Fibroblast of the aortic adventitia (primary cell): ENCODE data around the gene PLEKHA6. TPM values are rescaled to one million over a fixed set of nuclear protein-coding genes. Genes with fewer than 3 reads are reported as not detected.

ENCODE experiments used
- DNase-seq: peaks from one replicate; pipeline ENCODE4 v3.0.0-alpha.2; 2010; ENCODE audit warnings: low read depth
- H3K4me3 ChIP-seq: 2 replicates; pipeline ENCODE4 v1.5.1; 2011; ENCODE audit warnings: low read depth, mild to moderate bottlenecking, control low read depth, low read length, moderate library complexity
- total RNA-seq: library from RNA; depleted of rRNA; stranded (reverse); fragments of >200 nt; gene quantifications from 2 replicates; pipeline ENCODE4 v1.2.3, GENCODE V29; 2012; ENCODE audit warnings: low replicate concordance
- TF ChIP-seq, protein P1 (sequence below): IDR thresholded peaks from 2 replicates; pipeline ENCODE4 v1.5.1; 2011; ENCODE audit warnings: mild to moderate bottlenecking, low read length, control low read depth, inconsistent platforms; ENCODE audit not compliant: insufficient read depth

Gene PLEKHA6
- total RNA-seq, 1 donor, result 3.6 TPM

DNA sequence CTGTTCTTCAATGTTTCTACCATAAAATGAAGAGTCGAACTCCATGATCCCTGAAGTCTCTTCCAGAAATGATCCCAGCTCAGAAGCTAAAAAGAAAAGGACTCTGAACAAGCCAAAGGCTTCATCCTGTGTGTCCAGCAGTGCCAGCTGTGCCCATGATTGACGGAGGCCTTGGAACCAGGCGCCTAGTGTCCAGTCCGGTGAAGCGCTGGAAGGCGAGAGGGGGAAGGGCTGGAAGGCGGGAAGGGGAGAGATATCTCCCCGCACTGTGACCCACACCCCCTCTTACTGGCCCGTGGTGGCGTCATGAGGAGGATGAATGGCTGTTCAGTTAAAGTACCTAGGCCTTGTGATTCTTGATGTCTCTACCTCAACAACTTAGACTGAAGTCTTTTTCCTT lies 10.4 kb upstream of the PLEKHA6 start:
- H3K4me3 ChIP-seq, result no peak overlapping the region
- DNase-seq, result no peak

DNA sequence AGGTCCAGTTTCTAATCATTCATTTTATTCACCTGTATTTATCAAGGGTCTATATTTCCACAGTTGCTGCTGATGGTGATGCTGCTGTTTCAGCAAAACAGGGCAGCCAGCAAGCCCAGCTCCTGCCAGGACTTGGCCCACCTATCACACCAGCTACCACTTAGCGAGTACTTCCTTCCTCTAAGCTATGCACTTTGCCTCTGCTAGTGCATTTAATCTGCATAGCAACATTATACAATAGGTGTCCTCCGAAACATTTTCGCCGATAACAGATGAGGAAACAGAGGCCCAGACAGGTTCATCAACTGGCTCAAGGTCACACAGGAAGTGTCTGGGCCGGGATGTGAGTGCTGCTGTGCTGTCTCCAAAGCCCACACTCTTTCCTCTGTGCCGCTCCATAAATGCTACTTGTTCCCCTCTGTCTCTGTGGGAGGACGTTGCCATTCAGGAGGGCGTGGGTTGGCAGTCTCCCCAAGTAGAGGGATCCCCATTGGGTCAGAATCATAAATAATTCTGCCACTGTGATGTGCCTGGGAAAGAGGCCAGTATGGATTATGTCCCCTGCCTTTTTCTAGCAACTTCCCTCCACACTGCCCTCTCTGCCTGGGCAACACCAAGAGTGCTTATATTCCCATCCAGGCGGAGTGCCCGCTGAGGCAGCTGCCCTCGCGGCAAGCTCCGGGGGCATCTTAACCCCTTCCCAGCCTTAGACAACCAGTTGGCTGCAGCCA lies 9.4 kb upstream of the PLEKHA6 start:
- no peak overlapping the region for H3K4me3 ChIP-seq
- TF ChIP-seq, protein P1, sequence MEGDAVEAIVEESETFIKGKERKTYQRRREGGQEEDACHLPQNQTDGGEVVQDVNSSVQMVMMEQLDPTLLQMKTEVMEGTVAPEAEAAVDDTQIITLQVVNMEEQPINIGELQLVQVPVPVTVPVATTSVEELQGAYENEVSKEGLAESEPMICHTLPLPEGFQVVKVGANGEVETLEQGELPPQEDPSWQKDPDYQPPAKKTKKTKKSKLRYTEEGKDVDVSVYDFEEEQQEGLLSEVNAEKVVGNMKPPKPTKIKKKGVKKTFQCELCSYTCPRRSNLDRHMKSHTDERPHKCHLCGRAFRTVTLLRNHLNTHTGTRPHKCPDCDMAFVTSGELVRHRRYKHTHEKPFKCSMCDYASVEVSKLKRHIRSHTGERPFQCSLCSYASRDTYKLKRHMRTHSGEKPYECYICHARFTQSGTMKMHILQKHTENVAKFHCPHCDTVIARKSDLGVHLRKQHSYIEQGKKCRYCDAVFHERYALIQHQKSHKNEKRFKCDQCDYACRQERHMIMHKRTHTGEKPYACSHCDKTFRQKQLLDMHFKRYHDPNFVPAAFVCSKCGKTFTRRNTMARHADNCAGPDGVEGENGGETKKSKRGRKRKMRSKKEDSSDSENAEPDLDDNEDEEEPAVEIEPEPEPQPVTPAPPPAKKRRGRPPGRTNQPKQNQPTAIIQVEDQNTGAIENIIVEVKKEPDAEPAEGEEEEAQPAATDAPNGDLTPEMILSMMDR, result no peak
- no peak for DNase-seq

More for the DNA sequence above, 10.4 kb upstream of the PLEKHA6 start:
- TF ChIP-seq, protein P1, result no peak

- no peak for DNase-seq
- H3K4me3 ChIP-seq, result no peak overlapping the region
- TF ChIP-seq, protein P1, result no peak
Measured at GRCh38 chr1:204367956-204368355, 8.2 kb upstream of the PLEKHA6 start.

DNA sequence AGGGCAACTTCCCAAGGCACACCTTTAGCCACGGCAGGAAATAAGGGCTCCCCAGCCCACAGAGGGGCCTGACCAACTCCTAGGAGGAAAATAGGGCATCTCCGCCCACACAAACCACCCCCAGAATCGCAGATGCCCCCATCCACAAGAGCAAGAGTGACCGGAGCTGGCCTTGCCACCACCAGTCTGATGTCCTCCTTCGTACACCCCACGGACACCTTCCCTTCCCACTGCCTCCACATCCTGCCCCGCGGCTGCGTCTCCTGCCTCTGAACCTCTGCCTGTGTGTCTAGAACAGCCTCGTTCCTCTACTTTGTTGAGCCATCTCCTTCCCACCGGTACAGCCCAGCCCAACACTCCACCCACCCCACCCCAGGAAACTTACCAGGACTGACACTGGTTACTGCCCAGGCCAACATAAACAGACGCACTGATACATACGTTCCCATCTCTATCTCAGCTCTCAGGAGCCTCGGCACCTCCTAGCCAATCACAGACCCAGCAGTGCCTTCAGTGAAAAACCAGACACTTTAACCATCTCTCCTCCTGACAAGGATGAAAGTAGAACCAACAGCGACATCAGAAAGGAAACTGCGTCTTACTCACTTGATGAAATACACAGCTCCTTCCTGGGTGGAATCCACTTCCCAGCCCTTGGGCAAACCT lies 7.6 kb upstream of the PLEKHA6 start:
- TF ChIP-seq, protein P1, result no peak
- DNase-seq, result no peak
- no peak overlapping the region for H3K4me3 ChIP-seq

- TF ChIP-seq, protein P1, result peak; percentile 49
- H3K4me3 ChIP-seq, result no peak overlapping the region
- DNase-seq, result no peak
Measured at GRCh38 chr1:204366759-204367158, 7.0 kb upstream of the PLEKHA6 start.

DNA sequence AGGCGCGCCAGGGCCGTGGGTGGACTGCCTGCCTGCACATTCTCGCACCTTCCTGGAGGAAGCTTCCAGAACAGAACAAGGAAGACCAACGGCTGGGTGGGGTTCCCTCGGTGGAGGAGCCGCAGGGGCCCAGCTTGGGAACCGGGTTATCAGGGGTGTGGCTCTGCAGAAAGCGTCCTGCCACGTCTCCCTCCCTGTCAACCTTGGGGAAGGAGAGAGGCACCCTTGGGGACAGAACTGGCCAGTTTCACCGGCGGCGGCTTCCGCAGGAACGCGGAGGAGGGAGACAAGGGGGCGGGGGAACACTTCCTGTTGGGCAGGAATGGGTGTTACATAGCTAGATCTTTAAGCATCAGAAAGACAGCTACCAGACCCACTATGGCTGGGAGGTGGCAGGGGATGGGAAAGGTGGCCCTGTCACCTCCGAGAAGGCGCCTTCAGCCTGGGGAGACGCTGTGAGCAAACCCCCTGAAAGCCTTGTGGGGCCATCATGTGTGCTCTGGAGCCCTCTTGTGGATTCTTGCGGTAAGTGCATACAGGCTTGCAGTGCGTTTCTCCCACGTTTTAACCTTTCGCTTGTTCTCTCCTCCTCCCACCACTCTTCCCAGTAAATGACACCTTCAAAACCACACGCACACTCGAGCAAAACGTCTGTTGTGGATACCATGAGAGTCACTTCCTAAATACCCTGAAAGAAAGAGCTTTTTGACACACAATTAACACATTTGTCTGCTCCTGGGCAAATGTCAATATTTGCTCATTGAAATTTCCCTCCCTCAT lies 3.8 kb upstream of the PLEKHA6 start:
- TF ChIP-seq, protein P1, result peak; percentile 95
- H3K4me3 ChIP-seq, result peak overlapping the region; percentile 59
- peak; percentile 83 for DNase-seq
